HK-2 (cell line): Measurements from ENCODE around the gene APLP1.
A peak's percentile ranks its signal among the peaks of the same experiment; 100 is the strongest.
"Not testable (repeated sequence)": the region's sequence is repeated elsewhere in the genome, so short reads cannot be mapped to it uniquely, and the experiment has no call there.

ENCODE experiments used
- DNase-seq: peaks from one replicate; pipeline ENCODE4 v3.0.0-alpha.2; 2018; ENCODE audit not compliant: unreplicated experiment

APLP1 gene

DNA sequence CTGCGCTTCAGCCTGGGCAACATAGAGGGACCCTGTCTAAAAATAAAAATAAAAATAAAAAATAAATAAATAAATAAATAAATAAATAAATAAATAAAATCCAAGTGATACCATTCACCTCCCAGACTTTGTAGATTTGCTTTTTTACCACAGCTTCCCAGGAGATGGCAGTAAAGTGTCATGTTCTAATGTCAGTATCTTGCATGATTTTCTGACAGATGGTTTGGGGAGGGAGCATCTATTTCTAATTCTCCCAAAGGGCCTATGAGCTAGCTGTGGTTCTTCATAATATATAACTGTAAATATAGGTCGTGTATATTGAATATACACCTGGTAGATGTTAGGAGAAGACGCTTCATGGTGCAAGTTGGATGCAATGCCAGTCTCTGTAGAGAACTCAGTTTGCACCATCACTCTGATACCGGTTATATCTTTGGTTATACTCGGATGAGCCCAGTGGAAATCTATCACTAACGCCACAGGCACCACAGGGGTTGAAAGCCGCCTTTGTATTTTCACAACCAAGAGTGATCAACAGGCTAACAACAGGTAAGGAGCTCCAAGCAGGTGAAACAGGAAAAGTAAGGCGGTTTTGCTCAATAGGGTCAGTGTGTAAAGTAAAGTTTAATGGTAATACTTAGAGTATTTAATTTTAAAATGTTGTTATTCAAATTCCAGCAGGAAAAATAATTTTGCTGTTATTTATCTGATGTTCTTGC, 13.9 kb downstream of the APLP1 start:
- DNase-seq, result no peak

DNA sequence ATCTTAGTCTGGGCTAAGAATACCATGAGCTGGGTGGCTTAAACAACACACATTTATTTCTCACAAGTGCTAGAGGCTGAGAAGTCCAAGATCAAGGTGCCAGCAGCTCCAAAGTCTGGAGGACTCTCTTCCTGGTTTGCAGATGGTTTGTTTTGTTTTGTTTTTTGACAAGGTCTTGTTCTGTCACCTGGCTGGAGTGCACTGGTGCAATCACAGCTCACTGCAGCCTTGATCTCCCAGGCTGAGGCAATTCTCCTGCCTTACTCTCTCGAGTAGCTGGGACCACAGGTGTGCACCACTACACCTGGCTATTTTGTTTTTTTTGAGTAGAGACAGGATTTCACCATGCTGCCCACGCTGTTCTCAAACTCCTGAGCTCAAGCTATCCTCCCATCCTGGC, 15.5 kb downstream of the APLP1 start:
- no peak for DNase-seq

DNA sequence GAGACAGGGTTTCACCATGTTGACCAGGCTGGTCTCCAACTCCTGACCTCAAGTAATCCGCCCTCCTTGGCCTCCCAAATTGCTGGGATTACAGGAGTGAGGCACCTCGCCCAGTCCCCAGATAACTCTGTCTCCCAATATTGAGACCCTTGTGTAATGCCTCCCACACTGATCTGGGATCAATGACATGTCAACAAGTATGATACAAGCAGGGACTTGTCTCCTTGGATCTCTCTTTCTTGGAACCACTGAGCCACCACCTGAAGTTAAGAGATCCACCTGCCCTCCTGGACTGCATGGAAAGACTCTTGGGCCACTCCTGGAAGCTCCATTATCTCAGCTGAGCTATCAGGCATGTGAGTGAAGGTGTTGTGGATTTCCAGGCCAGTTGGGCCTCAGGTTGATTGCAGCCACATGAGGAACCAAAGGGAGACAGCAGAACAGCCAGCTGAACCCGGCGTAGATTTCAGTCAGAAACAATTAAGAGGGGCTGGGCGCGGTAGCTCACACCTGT, 16.9 kb downstream of the APLP1 start:
- no peak for DNase-seq

DNA sequence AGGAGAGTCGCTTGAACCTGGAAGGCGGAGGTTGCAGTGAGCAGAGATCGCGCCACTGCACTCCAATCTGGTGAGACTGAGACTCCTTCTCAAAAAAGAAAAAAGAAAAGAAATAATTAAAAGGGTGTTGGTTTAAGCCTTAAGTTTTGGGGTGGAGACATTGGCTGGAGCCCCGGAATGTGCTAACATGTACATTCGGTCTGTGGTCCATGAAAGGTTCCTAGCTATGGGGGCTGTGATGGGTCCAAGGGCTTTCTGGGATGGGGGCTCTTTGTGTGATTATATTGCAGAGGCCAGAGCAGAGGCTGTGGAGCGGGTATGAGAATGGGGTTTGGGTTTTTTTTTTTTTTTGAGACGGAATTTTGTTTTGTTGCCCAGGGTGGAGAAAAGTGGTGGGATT, 17.5 kb downstream of the APLP1 start:
- DNase-seq, result no peak

GRCh38 chr19:35887197-35887596, 18.8 kb downstream of the APLP1 start:
- DNase-seq, result no peak

DNA sequence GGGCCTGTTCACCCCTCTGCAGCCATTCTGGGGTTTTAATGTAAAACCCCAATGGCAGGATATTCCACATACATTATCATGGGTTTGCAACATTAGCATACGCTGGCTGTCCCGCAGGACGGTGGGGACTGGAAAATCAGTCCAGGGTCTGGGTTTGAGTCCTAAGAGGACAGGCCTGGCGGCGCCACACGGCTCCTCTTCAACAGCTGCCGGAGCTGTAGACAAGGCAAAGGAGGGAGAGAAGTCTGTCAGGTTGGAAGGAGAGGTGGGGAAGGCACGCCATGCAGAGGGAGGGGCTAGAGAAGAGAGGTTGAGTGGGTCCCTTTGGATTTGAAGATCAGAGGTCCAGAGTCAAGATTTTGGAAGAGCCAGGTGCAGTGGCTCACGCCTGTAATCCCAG, 20.0 kb downstream of the APLP1 start:
- no peak for DNase-seq

DNA sequence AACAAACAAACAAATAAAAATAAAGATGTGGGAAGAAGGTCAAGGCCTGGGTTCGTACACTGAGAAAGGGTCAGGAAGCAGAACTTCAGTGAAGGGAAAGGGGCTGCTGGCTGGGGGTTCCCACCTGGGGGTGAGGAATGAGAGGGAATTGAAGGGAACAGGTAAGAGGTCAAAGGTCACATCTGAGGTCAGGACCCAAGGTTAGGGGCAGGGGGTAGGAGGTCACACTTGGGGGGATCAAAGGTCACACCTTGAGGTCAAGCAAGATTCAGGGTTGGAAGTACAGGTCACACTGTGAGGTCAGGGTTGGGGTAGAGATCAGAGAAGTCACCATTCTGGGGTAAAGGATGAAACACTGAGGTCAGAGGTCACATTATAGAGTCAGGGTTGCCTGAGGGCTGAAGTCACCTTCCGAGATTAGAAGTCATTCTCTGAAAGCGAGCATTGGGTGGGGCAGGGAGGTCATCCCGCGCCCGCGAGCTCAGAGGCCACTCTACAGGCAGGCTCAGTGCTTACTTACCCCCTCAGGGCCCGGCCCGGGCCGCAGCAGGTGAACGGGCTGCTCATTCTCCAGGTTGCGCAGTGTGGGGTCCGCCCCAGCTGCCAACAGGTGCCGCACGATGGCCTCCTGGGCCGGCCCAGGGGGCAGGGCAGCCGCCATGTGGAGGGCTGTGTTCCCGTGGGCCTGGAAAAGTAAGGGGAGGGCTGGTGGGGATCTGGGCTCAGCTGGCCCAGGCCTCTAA, 21.2 kb downstream of the APLP1 start:
- DNase-seq, result no peak

DNA sequence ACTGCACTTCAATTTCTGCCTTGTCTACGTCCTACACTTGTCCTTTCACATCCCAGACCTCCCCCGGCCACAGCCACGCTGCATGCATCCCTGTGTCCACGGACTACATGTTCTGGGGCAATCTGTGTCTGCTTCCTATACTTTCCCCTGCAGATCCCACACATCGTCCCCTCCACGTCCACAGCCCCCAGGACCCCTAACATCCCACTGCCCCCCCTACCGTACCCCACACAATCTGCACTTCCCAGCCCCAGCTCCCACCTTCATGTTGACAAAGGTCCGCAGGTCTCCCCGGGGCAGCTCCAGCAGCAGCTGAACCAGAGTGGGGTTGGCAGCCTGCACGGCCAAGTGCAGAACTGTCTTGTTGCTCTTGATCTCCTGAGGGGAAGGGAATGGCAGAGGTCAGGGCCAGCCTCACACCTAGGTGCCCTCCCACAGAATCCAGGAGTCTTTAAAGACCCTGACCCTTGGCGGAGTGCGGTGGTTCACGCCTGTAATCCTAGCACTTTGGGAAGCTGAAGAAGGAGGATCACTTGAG, 21.8 kb downstream of the APLP1 start:
- DNase-seq, result no peak

- DNase-seq, result not testable (repeated sequence)
Observed at GRCh38 chr19:35891819-35892218, 23.4 kb downstream of the APLP1 start.

- DNase-seq, result no peak
Observed at GRCh38 chr19:35894342-35894741, 26.0 kb downstream of the APLP1 start.

- DNase-seq, result no peak
Observed at GRCh38 chr19:35895911-35896642, 27.7 kb downstream of the APLP1 start.

DNA sequence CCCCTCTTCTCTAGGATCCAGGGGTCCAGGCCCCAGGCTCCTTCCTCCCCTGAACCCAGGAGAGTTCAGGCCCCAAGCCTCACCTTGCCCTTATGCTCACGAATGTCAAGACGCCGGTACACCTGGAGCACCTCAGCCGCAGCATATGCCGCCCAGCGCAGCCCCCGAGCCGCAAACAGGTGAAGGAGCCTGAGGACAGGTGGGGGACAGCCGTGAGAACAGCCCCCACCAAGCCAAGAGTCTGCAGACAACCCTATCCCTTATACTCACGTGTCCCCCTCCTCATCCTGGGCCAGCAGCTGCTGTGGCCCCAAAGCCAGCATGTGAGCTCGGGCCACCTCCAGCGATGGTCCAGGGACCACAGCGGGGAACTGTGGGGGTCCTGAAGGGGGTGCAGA, 28.3 kb downstream of the APLP1 start:
- no peak for DNase-seq

GRCh38 chr19:35897706-35898451, 29.5 kb downstream of the APLP1 start:
- no peak for DNase-seq

GRCh38 chr19:35898499-35898809, 30.1 kb downstream of the APLP1 start:
- DNase-seq, result no peak

DNA sequence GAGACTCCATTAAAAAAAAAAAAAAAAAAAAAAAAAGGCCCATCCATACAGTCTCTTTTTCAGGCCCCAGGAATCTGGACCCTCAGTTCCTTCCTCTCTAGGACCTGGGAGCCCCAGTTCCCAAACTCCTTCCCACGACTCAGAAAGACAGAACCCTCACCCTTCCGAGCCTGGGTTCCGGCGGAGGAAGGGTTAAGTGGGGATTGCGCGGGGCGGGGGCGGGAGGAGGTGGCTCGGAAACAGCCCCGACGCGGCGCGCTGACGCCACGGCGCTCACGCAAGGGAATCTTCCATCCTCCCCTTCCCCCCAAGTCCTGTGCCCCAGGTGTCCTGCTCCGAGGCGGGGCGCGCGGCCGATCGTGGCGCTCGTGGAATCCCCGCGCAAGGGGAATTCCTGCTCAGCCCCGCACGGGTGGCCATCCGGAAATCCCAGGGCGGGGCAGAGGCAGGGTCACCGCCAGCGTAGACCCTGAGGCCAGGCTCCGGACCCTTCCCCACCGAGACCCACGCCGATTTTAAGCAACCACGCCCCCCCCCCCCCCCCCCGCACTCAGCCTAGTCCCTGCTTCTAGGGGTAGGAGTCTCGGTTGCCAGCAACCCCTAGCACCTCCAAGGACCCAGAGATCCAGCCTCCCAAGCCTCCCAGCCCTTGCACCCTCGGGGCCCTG, 31.3 kb downstream of the APLP1 start:
- DNase-seq, result peak; percentile 80

- DNase-seq, result no peak
Observed at GRCh38 chr19:35901055-35901644, 32.8 kb downstream of the APLP1 start.

DNA sequence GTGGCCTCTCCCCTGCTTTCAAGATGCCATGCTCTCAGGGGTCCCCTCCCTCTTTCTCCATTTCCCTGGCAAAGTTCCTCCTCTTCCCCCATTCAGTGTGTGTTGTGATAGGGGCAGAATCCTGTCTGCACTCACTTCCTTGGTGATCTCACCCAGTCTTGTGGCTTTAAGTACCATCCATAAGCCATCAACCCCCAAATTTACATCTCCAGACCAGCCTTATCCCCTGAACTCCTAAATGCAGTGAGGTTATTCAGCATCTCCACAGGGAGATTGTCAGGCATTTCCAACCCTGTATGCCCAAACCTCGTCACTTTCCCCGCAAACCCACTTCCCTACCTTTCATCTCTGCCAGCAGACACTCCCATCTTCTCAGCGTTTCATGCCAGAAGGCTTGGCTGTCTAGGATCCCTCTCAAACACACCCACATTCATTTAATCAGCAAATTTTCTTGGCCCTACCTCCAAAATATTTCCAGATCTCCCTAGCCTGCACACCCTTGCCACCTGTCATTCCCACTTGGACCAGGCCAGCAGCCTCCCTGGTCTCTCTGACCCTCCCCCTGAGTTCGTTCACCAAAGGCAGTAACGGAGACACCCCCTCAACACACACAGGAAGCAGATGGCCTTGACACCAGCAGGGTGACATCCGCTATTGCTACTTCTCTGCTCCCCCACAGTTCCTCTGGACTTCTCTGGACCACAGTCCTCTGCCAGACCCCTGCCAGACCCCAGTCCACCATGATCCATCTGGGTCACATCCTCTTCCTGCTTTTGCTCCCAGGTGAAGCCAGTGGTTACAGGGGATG, 33.7 kb downstream of the APLP1 start, which contains the start of gene HCST:
Gene HCST (plus strand): TSS at position 676 of the 808 bp plus-strand sequence. CDS start 65 bp downstream, at position 741.
- no peak for DNase-seq

- DNase-seq, result no peak
Observed at GRCh38 chr19:35902870-35903475, 34.6 kb downstream of the APLP1 start.

- DNase-seq, result peak; percentile 72
Observed at GRCh38 chr19:35903550-35904179, 35.3 kb downstream of the APLP1 start.
